Fibroblast of skin of abdomen (primary cell): ENCODE measurements around the gene ZFYVE21.

Experiments
- DNase-seq: peaks from one replicate; pipeline ENCODE4 v3.0.0-alpha.2; 2013

ZFYVE21 gene

GRCh38 chr14:103692159-103692558 lies 23.5 kb upstream of the ZFYVE21 start:
- DNase-seq: no peak

- DNase-seq: no peak
These were observed 22.7 kb upstream of the ZFYVE21 start for GRCh38 chr14:103692871-103693270.

- DNase-seq: no peak
These were observed 22.1 kb upstream of the ZFYVE21 start for GRCh38 chr14:103693515-103693914.

GRCh38 chr14:103694572-103695026 lies 21.0 kb upstream of the ZFYVE21 start:
- no peak for DNase-seq

- DNase-seq: no peak
These were observed 20.1 kb upstream of the ZFYVE21 start for GRCh38 chr14:103695296-103696069.

- no peak for DNase-seq
These were observed 19.6 kb upstream of the ZFYVE21 start for GRCh38 chr14:103696070-103696402.

- peak; percentile 60 for DNase-seq
These were observed 19.0 kb upstream of the ZFYVE21 start for GRCh38 chr14:103696466-103697071.

- no peak for DNase-seq
These were observed 18.4 kb upstream of the ZFYVE21 start for GRCh38 chr14:103697206-103697602.

- DNase-seq: no peak
These were observed 17.8 kb upstream of the ZFYVE21 start for GRCh38 chr14:103697603-103698379.

GRCh38 chr14:103698380-103699260 lies 17.0 kb upstream of the ZFYVE21 start:
- DNase-seq: no peak

GRCh38 chr14:103699261-103699661 lies 16.3 kb upstream of the ZFYVE21 start:
- no peak for DNase-seq

GRCh38 chr14:103699901-103700752 lies 15.5 kb upstream of the ZFYVE21 start:
- no peak for DNase-seq

GRCh38 chr14:103700753-103701490 lies 14.7 kb upstream of the ZFYVE21 start:
- DNase-seq: no peak

GRCh38 chr14:103702095-103702494 lies 13.5 kb upstream of the ZFYVE21 start:
- DNase-seq: no peak

- DNase-seq: no peak
These were observed 12.8 kb upstream of the ZFYVE21 start for GRCh38 chr14:103702497-103703432.

GRCh38 chr14:103703433-103704385 lies 11.9 kb upstream of the ZFYVE21 start:
- no peak for DNase-seq

- no peak for DNase-seq
These were observed 10.9 kb upstream of the ZFYVE21 start for GRCh38 chr14:103704708-103705107.

GRCh38 chr14:103705118-103705503 lies 10.5 kb upstream of the ZFYVE21 start:
- DNase-seq: no peak
